Aorta (tissue), 5 donors: ENCODE results near the gene PRKCE. TPM values are rescaled to one million over a fixed set of nuclear protein-coding genes. Genes with fewer than 3 reads are reported as not detected.

Source experiments
- ATAC-seq: fragments of 200-7000 bp; cut with Tn5 transposase; one replicate; pipeline ENCODE4 v1.9.1; 2022; ENCODE audit warnings: moderate library complexity; ENCODE audit not compliant: low FRiP score
- DNase-seq, 2 donors: peaks; one replicate each; pipeline ENCODE4 v3.0.0-alpha.2; 2020
- H3K27ac ChIP-seq, 2 donors: one replicate each; pipeline ENCODE4 v1.5.1; 2013; ENCODE audit warnings: low read length in 2 of 2, mild to moderate bottlenecking in 2 of 2, moderate library complexity in 2 of 2, control low read depth in 1 of 2, inconsistent platforms in 1 of 2, low read depth in 1 of 2
- H3K27me3 ChIP-seq, 2 donors: one replicate each; pipeline ENCODE4 v1.6.1; 2013; ENCODE audit warnings: control low read depth in 1 of 2, low read length in 1 of 2, mild to moderate bottlenecking in 1 of 2, moderate library complexity in 1 of 2; ENCODE audit not compliant: insufficient read depth in 2 of 2, control insufficient read depth in 1 of 2
- H3K36me3 ChIP-seq, 2 donors: one replicate each; pipeline ENCODE4 v1.6.1; 2013; ENCODE audit warnings: control low read depth in 1 of 2, low read length in 1 of 2, mild to moderate bottlenecking in 1 of 2; ENCODE audit not compliant: insufficient read depth in 2 of 2, control insufficient read depth in 1 of 2
- H3K4me1 ChIP-seq, 2 donors: one replicate each; pipeline ENCODE4 v1.6.1; 2013; ENCODE audit warnings: low read length in 2 of 2, control low read depth in 1 of 2, mild to moderate bottlenecking in 1 of 2, moderate library complexity in 1 of 2; ENCODE audit not compliant: insufficient read depth in 2 of 2, control insufficient read depth in 1 of 2
- H3K4me3 ChIP-seq, 2 donors: one replicate each; pipeline ENCODE4 v1.5.1; 2013; ENCODE audit warnings: low read length in 2 of 2, control low read depth in 1 of 2, mild to moderate bottlenecking in 1 of 2
- H3K9me3 ChIP-seq: one replicate; pipeline ENCODE4 v1.6.1; 2013; ENCODE audit warnings: mild to moderate bottlenecking, low read length; ENCODE audit not compliant: control insufficient read depth
- WGBS, 2 donors: extraction: QIAGEN DNeasy Blood & Tissue Kit; methylation state at CpG; one replicate each; pipeline ENCODE4 v1.1.7; 2013; 5-methylcytosine and 5-hydroxymethylcytosine counted together
- intact Hi-C, 2 donors: fragments of 100-400 bp; cut with DNase I; formaldehyde crosslinking; loops; one replicate each; pipeline versions ENCODE4 v1.14.2 to v1.15.0; 2022
- polyA plus RNA-seq, 2 donors: library from polyadenylated mRNA; stranded (reverse); fragments of 200-250 nt; gene quantifications; one replicate each; pipeline ENCODE4 v1.2.3, GENCODE V29; 2013
- total RNA-seq, 2 donors: library from RNA; stranded (reverse); fragmentation: NEBNext Ultra II Directional; extraction: Animal tissue kit (Norgen Biotek cat#: 25700); gene quantifications; one replicate each; pipeline ENCODE4 v1.2.1, GENCODE V29; 2021
- donor health status: healthy with polysubstance abuse.
- donor health status: Bipolar disorder and iron deficiency.
- donor health status: DM: no; HTN: no; CAD: no.
- donor health status: DM: no; HTN: no; CAD: no.
- donor health status: DM: yes; HTN: yes; CAD: no.

Gene PRKCE
- total and polyA plus RNA-seq, 4 donors, result 1.5 to 23.8 (median 11.2) TPM

- intact Hi-C loops, result no loop called here
- no peak for ATAC-seq
- DNase-seq, result no peak
Measured at GRCh38 chr2:46144133-46144800, 492.8 kb downstream of the PRKCE start.

GRCh38 chr2:46145017-46145416 lies 493.5 kb downstream of the PRKCE start:
- DNase-seq, result no peak
- 94 to 96% methylated on average over 5 of the region's 5 CpGs for WGBS, 2 donors
- H3K27me3 ChIP-seq, result no peaks in the 10 kb centered on the region

More at GRCh38 chr2:46144133-46144800, 492.8 kb downstream of the PRKCE start:
- Histone ChIP-seq H3K9me3 (no peaks in the 10 kb centered on the region), H3K27me3 (no peaks in the 10 kb centered on the region), H3K36me3 (peaks cover 0 to 1% of the 10 kb centered on the region in 2 donors), H3K4me3 (no peak overlapping the region), H3K27ac (no peak overlapping the region), H3K4me1 (no peaks in the 10 kb centered on the region)
- 80 to 86% methylated on average over 6 of the region's 6 CpGs for WGBS, 2 donors

GRCh38 chr2:46145840-46146239 lies 494.4 kb downstream of the PRKCE start:
- ATAC-seq, result no peak
- intact Hi-C loops, result no loop called here

More at GRCh38 chr2:46145017-46145416, 493.5 kb downstream of the PRKCE start:
- no peak overlapping the region for H3K4me3 ChIP-seq
- H3K36me3 ChIP-seq, result peaks cover 0 to 1% of the 10 kb centered on the region in 2 donors
- intact Hi-C loops, result no loop called here
- no peak overlapping the region for H3K27ac ChIP-seq
- H3K4me1 ChIP-seq, result no peaks in the 10 kb centered on the region
- no peak for ATAC-seq
- H3K9me3 ChIP-seq, result no peaks in the 10 kb centered on the region

GRCh38 chr2:46146866-46147502 lies 495.5 kb downstream of the PRKCE start:
- no peaks in the 10 kb centered on the region for H3K27me3 ChIP-seq
- no peak overlapping the region for H3K27ac ChIP-seq
- intact Hi-C loops, result no loop called here
- no peaks in the 10 kb centered on the region for H3K4me1 ChIP-seq
- no peak for ATAC-seq
- no peaks in the 10 kb centered on the region for H3K9me3 ChIP-seq
- H3K4me3 ChIP-seq, result no peak overlapping the region
- WGBS, 2 donors, result 78 to 83% methylated on average over 4 of the region's 4 CpGs
- no peak for DNase-seq
- H3K36me3 ChIP-seq, result peaks cover 0 to 1% of the 10 kb centered on the region in 2 donors

More at GRCh38 chr2:46145840-46146239, 494.4 kb downstream of the PRKCE start:
- Histone ChIP-seq H3K4me1 (no peaks in the 10 kb centered on the region), H3K4me3 (no peak overlapping the region), H3K27me3 (no peaks in the 10 kb centered on the region), H3K9me3 (no peaks in the 10 kb centered on the region), H3K27ac (no peak overlapping the region), H3K36me3 (peaks cover 0 to 1% of the 10 kb centered on the region in 2 donors)
- DNase-seq, result no peak

GRCh38 chr2:46147626-46148368 lies 496.3 kb downstream of the PRKCE start:
- H3K4me3 ChIP-seq, result no peak overlapping the region
- no peaks in the 10 kb centered on the region for H3K9me3 ChIP-seq
- no peak overlapping the region for H3K27ac ChIP-seq
- ATAC-seq, result no peak
- intact Hi-C loops, result no loop called here
- no peaks in the 10 kb centered on the region for H3K4me1 ChIP-seq
- no peaks in the 10 kb centered on the region for H3K27me3 ChIP-seq
- 97 to 98% methylated on average over 6 of the region's 6 CpGs for WGBS, 2 donors
- H3K36me3 ChIP-seq, result peaks cover 0 to 1% of the 10 kb centered on the region in 2 donors
- no peak for DNase-seq

- no peak overlapping the region for H3K27ac ChIP-seq
- no peak for DNase-seq
- peaks cover 0 to 1% of the 10 kb centered on the region in 2 donors for H3K36me3 ChIP-seq
- no peaks in the 10 kb centered on the region for H3K27me3 ChIP-seq
- intact Hi-C loops, result no loop called here
- H3K4me3 ChIP-seq, result no peak overlapping the region
- no peak for ATAC-seq
- H3K4me1 ChIP-seq, result no peaks in the 10 kb centered on the region
- WGBS, 2 donors, result 95 to 97% methylated on average over 2 of the region's 2 CpGs
- no peaks in the 10 kb centered on the region for H3K9me3 ChIP-seq
Measured at GRCh38 chr2:46148369-46148736, 496.9 kb downstream of the PRKCE start.

GRCh38 chr2:46150445-46150955 lies 499.0 kb downstream of the PRKCE start:
- Histone ChIP-seq H3K9me3 (no peaks in the 10 kb centered on the region), H3K27me3 (no peaks in the 10 kb centered on the region), H3K4me1 (no peaks in the 10 kb centered on the region), H3K36me3 (no peaks in the 10 kb centered on the region), H3K27ac (no peak overlapping the region), H3K4me3 (no peak overlapping the region)
- ATAC-seq (no peak), DNase-seq (no peak)
- intact Hi-C loops, result no loop called here
- 39 to 55% methylated on average over 3 of the region's 3 CpGs for WGBS, 2 donors

GRCh38 chr2:46151577-46151976 lies 500.1 kb downstream of the PRKCE start:
- Histone ChIP-seq H3K4me3 (no peak overlapping the region), H3K27me3 (no peaks in the 10 kb centered on the region), H3K9me3 (no peaks in the 10 kb centered on the region), H3K36me3 (no peaks in the 10 kb centered on the region), H3K4me1 (no peaks in the 10 kb centered on the region), H3K27ac (no peak overlapping the region)
- DNase-seq (no peak), ATAC-seq (no peak)
- intact Hi-C loops, result no loop called here
- WGBS, 2 donors, result 80 to 86% methylated on average over 4 of the region's 4 CpGs
